ENCODE results near the gene HYAL3.
"Not testable (repeated sequence)": the region's sequence is repeated elsewhere in the genome, so short reads cannot be mapped to it uniquely, and the experiment has no call there.

Gene HYAL3

DNA sequence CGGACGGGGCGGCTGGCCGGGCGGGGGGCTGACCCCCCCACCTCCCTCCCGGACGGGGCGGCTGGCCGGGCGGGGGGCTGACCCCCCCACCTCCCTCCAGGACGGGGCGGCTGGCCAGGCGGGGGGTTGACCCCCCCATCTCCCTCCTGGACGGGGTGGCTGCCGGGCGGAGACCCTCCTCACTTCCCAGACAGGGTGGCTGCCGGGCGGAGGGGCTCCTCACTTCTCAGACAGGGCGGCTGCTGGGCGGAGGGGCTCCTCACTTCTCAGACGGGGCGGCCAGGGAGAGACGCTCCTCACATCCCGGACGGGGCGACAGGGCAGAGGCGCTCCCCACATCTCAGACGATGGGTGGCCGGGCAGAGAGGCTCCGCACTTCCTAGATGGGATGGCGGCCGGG is 12.8 kb upstream of the HYAL3 start:
- not testable (repeated sequence) for DNase-seq

DNA sequence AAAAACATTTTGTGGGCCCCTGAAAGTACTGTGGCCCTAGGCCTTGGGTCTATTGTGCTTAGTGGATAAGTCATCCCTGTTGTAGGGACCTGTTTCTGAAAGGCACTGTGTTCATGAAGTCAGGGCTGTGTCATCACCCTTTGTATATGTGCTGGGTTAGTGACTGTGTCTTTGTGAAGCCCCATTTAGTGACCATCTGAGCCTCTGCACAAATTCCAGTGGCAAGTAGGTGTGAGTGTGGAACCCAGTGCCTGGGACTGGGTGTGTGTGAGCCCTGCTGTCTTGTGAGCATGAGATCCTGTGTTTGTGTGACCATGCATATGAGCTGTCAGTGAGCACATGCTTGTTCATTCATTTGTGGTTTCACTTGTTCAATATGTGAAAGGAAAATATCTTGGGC is 5.4 kb upstream of the HYAL3 start:
- no peak for DNase-seq

DNA sequence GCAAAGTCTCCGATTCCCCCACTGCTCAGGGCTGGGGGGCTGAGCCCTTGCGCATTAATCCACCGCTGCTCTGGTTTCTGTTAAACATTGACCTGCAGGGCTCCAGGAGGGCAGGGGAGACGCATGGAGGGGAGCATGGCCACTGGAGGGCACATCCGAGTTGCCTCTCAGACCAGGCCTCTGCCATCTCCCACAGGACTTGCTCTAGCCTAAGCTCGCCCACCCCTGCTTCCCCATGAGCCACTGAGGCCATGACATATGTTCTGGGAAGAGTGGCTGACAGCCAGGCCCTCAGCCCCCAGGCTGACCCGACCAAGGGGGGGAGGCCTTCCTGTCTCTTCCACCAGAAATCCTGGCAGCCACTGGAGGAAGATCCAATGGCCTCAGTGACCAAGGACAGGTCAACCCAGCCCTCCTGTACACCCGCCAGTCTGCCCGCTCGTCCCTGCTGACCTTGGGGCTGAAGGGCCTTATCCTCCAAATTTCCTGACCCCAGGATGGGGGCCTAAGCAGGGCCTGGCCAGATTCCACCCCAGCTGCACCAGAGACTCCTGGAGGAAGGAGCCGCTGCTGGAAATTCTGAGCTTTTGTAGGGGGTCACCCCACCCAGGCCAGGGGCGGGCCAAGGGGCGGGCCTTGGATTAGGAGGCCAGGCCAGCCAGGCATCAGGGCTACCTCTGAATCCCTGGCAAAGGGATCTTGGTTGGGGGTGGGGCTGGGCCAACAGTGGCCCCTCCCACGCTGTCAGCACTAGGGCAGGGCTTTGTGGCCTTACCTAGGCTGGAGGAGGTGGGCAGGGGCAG is 4.0 kb upstream of the HYAL3 start, which contains the start of gene HYAL1:
HYAL1 (minus strand) TSS at position 562 of the 803 bp plus-strand sequence. CDS start 618 bp downstream, outside the sequence.
- no peak for DNase-seq

DNA sequence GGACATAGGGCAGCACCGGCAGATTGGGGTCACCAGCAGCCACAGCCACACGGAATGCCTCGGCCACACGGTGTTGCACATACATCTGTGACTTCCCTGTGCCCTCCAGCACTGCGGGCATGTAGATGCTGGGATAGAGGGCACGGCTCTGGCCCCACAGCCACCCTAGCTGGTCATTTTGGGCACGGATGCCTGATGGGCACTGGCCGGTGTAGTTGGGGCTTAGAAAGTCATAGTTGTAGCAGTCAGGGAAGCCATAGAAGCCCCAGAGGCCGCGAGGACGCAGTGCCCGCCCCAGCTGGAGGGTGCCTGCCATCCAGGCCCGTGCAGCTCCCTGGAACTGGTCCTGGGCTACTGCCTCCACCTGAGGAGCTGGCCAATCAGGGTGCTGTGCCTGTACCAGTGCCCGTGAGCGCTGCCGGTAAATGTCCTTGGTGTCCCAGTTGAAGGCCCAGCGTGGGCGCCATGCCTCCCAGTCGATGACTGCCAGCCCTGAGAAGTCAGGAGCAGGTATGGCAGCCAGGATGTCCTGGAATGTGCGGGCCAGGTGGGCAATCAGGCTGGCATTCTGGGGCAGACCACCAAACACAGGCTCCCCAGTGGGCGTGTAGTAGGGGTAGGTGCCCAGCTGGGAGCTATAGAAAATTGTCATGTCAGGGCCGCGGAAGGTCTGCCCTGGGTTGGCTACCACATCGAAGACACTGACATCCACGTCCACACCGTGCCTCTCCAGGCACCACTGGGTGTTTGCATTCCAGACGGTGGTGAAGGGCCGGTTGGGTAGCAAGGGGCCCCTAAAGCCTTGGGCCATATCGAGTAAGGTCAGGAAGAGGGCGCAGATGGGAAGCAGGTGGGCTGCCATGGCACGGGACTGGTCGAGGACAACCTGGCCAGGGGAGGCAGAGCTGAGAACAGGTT is 3.1 kb upstream of the HYAL3 start:
- DNase-seq = no peak

DNA sequence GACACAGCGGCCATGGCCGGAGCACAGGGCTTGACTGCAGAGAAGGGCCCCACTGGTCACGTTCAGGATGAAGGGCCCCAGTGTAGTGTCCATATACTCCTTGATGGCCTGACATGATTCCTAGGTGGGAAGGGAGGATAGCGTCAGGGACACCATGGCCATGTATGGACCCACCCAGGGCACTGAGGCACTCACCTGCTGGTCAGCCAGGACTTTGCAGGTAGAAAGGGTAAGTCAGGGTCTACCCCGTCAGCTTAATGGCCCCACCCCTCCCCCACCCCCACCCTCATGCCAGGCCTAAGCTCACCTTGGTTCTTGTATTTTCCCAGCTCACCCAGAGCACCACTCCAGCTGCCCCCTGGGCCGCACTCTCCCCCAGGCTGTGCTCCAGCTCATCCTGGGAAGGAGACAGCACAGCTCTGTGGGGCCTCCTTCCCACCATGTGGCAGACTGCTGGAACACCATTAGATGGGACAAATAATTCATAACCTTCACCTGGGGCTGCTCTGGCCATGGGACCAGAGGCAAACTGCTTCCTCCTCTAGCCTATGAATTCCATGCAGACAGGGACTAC is 1.6 kb upstream of the HYAL3 start:
- DNase-seq = no peak

DNA sequence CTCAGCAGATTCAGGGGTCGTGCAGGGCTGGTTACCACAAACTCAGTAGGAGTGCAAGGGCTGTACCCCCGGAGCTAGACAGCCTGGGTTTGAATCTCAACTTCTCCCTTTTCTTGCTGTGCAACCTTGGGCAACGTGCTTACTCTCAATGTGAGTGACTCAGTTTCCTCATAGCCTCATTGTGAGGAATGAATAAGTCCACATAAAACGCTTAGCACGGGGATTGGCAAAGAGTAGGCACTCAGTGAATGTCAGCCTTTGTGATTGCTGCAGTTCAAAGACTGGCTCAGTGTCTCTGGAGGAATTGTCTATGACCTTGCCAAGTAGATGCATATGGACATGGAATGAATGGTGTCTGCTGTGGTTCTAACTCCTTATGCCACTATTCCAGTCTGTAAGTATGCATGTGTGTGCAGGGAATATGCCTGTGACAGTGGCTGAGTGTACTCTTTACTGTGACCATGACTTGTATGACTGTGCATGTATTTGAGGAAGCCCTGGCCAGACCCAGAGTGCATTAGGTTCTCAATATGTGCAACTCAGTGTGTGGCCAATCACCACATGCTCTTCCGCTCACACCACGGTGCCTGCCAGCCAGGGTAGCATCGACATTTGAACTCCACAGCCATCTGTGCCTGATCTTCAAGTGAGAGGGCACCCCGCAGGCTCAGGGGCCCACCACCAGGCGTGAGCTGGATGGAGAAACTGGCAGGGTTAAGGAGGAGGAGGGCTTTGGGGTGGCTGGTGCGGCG is 900 bp upstream of the HYAL3 start:
- DNase-seq = peak; percentile 30

DNA sequence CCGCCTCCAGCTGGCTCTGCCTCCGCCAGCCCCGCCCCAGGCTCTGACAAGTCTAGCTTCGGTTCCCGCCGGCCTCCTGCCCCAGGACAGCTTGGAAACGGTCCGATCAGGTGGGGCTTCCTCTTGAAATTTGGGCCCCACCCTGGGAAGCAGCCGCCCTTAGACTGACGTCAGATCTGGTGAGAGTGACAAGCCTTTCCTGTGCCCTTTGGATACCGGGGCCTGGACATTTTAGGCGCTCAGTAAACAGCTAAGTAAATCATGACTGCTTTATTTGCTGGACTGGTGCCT is 378 bp upstream of the HYAL3 start:
- DNase-seq = no peak

DNA sequence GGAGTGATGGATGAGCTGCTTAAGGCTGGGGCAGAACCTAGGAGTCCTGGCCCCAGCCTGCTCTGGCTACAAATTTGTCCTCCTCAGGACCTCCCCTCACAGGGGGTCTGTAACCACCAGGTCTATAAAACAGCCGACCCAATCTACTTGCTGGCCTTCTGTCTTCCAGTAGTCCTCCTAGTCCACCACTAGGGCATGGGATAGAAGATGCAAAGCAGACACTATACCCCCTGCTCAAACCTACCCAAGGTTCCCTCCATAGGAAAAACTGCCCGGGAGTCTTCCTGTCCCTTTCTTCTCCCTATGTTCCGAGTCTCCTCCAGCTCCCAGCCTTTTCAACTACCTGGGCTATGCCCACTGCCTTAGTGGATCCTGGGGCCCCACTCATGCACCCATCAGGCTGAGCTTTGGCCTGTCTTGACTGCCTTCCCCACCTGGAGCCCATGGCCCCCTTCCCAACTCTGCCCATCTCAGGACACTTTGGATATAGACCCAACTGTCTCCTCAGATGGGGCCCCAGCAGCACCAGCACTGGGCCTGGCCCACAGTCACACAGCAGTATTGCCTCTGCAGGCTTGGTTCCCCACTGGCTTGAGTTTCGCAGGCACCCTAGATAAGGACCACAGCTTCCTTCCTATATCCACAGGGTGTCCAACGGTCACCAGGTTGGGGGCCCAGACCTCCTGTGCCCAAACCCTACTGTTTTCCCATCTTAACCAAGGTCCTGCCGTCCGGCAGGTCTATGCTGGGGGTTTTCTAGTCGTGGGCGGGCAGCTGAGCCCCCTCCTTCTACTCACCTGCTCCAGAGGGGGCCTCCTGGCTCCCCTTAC is 1.1 kb downstream of the HYAL3 start:
- no peak for DNase-seq

DNA sequence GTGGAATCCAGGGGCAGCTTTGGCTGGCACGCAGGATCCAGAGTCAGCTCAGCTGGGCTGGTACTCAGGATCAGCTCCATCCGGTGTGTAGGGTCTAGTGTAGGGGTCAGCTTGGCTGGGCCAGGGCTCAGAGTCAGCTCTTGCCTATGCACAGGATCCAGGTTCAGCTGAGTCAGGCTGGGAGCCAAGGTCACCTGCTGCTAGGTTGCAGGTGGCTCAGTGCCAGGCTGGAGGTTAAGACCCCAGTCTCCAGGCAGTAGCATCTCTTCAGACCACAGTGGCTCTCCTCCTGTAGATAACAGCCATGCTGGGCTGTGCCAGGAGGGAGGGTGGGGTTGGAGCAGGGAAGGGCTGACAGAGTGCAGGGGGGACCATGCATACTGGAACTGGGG is 1.8 kb downstream of the HYAL3 start:
- no peak for DNase-seq

DNA sequence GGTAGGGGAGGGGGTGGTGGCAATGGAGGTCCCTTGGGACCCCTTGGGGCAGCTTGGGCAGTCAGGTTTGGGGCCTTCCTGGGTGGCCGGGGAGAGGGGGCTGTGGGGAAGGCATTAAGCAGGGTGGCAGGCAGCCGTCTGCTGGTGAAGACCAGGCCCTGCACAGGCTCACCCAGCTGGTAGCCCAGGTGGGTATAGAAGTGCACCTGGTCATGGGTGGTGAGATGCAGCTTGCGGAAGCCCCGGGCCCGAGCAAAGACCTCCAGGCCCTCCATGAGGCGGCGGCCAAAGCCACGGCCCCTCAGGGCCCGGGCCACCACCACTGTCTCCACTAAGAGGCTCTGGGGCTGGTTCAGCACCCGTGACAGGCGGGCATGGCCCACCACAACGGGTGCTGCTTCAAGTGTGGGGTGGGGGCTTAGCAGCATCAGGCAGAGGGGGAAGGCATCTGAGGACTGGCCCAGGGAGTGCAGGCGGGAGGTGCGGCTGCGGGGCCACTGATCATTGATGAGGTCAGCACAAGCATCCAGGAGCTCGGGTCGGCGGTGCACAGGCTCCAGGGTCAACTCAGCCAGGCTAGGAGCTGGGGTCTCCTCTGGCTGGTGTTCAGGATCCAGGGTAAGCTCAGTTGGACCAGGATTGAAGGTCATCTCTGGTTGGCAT is 2.4 kb downstream of the HYAL3 start:
- no peak for DNase-seq

DNA sequence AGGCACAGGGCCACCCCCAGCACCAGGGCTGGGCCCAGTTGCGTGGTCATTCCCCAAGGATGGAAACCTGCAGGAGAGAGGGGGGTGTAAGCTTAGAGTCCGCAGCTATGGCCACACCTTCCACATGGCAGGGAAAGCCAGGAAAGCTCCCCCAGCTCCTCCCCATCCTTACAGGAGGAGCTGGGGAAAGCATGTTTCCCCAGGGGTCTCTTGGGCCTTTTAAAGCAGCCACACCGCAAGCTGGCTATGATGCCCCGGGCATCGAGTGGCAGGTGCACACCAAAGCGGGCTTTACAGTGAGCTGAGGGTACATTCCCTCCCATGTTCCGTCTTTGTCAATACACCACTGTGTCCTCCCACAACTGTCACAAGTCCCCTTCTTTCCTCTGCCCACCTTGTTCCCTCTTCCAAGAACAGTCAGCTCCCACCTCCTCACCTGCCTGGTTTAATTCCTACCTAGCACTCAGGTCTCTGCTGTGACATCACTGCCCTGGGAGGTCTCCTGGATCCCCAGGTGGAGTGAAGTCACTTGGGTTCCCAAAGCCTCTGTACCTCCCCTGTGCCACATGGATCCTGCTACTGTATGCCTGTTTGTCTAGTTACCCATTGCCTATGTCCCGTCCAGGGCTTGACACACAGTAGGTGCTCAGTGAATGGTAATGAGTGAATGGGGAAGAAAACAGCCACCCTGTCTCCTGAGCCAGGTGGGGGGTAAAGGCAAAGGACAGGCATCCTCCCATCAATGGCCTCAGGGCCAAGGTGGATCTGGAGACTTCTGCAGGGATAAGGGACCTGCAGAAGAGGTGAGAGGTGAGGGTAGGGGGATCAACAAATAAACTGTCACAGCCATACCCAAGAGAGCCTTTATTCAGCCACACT is 3.4 kb downstream of the HYAL3 start:
- DNase-seq = no peak

DNA sequence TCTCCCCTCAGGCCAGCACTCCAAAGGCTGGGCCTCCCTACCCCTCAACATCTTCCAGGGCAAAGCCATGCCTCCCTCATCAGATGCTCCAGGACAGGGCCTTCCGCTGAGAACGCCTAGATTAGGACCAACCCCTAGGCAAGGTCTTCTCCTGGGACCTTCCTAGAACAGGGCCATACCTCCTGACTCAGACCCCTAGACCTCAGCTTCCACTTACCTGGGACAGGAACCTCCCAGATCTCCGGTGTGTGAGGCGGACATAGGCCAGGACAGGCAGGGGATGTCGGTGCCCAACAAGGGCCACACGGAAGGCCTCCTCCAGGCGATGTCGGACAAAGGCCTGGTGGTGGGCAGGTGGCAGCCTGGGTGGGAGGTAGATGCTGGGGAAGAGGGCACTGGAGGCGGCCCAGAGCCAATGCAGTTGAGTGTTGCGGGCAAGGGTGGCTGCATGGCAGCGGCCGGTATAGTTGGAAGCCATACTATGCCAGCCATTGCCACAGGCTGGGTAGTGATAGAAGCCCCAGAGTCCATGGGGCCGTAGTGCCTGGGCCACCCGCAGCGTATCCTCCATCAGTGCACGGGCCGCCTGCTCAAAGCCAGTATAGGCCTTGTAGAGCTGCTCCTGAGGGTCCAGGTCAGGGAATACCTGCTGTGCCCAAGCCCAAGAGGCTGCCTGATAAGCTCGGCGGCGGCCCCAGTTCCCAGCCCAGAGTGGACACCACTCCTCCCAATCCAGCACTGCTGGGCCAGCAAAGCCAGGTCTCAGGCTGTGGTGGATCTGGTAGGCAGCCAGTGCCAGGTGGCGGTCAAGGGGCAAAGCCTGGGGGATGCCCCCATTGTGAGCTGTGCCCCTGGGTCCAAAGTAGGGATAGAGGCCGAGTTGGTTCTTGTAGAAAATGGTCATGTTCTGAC is 4.5 kb downstream of the HYAL3 start:
- no peak for DNase-seq

DNA sequence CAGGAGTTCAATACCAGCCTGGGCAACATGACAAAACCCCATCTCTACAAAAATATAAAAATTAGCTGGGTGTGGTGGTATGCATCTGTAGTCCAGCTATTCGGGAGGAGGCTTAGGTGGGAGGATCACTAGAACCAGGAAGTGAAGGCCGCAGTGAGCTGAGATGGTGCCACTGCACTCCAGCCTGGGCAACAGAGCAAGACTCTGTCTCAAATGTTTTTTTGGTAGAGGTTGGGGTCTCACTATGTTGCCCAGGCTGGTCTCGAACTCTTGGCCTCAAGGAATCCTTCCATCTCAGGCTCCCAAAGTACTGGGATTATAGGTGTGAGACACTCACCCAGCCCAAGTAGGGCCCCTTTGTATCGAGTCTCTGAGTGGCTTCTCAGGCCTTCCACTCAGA is 5.1 kb downstream of the HYAL3 start:
- no peak for DNase-seq

DNA sequence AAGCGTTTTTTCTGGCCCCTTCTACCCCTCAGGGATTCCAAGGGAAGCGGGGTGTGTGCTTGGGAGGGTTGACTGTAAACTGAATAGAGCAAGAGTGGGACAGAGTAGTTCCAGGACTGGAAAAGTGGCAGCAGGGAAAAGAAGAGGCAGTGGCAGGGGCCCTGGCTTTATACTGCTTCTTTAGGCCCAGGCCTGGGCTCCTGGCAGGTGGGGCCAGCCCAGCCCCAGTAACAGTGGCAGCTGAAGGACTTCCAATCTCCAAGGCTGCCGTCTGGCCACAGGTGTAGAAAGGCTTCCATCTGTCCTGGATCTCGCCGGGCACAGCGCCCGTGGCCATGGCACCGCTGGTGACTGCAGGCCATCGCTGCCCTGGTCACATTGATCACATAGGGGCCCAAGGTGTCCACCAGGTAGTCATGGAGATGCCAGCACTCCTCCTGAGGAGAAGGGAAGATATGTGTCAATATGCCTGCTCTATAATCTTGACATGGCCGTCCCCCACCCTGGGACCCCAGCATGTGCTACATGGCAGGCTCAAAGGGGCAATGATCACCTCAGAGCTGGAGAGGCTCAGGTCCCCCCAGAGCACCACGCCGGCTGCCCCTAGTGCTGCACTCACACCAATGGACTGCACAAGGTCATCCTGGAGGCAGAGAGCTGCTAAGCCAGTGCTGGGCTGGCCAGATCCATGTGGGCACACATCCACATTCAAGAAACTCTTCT is 6.0 kb downstream of the HYAL3 start:
- DNase-seq = no peak

DNA sequence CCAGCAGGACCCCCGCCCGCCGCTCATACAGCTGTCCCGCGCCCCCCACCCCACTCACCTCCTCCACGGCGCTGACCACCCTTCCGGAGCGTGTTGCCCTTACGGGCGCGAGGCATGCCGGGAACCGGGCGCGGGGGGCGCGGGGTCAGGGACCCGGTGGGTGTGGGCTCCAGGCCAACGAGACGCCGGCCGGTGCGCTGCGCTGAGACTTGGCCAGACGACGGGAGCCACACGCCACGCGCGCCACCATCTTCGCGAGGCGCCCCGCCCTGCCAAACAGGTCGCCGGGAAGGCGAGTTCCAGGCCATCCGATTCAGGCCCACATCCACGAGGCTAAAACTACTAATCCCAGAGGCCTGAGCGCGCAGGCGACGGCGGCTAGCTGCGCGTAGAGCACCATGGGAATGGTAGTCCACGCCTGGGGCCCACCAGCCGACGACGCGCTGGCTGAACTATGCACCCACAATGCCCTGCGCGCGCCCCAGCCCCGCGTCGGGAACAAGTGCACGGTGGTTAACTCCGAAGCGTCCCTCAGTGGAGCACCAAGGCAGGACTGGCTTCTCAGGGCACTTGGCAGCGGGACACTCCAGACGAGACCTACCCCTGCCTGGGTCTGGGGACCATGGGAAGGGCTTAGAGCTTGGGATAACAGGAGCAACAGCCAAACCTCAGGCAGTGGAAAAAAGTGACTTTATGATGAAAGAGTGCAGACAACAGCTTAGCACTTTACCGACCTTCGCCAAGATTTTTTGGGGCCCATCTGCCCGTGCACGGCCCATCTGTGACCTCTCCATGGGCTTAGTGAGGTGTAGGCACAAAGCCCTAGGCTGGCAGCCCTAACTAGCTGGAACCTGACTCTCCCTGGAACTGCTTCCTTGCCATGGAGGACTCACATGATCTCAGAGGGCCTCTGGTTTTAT is 6.8 kb downstream of the HYAL3 start, which contains the start of gene IFRD2:
IFRD2 (minus strand) TSS at position 271 of the 920 bp plus-strand sequence; CDS start at position 116, 155 bp downstream.
- DNase-seq = peak; percentile 98

DNA sequence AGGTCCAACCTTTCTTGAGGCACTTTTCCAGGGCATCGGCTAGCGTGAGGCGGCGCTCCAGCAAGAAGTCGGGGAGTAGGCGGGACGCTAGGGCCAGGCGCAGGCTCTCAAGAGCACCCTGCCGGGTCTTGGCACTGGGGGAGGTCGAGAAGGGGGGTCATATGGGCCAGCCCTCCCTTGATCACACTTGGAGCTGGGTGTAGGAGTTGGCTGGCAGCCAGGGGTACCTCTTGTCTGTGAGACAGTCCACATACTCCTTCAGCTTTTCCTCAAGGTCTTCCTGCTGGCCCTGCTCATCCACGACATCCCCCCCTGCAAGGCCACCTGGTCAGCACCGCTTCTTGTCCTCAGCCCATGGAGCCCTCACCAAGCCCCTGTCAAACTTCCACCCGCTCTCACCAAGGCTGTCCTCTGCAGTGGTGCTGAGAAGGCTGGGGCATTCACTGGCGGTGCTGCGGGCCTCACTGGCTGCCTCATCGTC is 9.0 kb downstream of the HYAL3 start:
- no peak for DNase-seq

DNA sequence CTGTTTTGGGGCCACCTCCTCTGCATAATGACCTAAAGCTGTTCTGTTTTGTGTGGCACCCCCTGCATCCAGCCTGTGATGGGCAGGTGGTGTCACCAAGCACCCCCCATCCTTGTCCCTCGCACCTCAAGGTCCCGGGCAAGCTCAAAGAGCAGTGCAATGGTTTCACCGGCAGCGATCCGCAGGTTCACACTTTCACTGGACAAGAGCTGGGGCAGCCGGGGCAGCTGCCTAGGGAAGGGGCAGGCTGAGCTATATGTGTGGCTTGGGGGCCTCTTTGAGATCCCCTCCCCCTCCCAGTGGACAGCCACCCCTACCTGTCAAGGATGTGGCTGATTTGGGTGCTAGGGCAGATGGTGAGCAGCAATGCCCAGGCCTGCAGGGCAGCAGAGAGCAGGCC is 10.1 kb downstream of the HYAL3 start:
- no peak for DNase-seq
